WTC11 (cell line): ENCODE data around the gene GDA. TPM values are rescaled to one million over a fixed set of nuclear protein-coding genes. Genes with fewer than 3 reads are reported as not detected.

Experiments
- ATAC-seq: fragments of 200-7000 bp; cut with Tn5 transposase; 2 replicates; pipeline ENCODE4 v1.10.0; 2021; ENCODE audit warnings: mild to moderate bottlenecking, moderate library complexity
- CTCF ChIA-PET: fragments of 300-600 bp; sonication (Branson Sonifier 250); formaldehyde crosslinking; loops from one replicate; lab custom pipeline; 2021; ENCODE audit warnings: antibody characterized with exemption; lab: Charles Lee
- POLR2A ChIA-PET: fragments of 350-600 bp; sonication (Branson Sonifier 250); formaldehyde crosslinking; loops from one replicate; lab custom pipeline; 2021; ENCODE audit warnings: antibody characterized with exemption; lab: Charles Lee
- DNase-seq: peaks from one replicate; pipeline ENCODE4 v3.0.0; 2021; ENCODE audit warnings: low spot score
- H3K27ac Mint-ChIP-seq: 2 replicates; pipeline ENCODE4 v1.8.0; 2021; ENCODE audit warnings: mixed read lengths
- H3K27me3 Mint-ChIP-seq: 2 replicates; pipeline ENCODE4 v1.8.0; 2021; ENCODE audit warnings: low read depth, mild to moderate bottlenecking, moderate library complexity, mixed read lengths
- H3K36me3 Mint-ChIP-seq: 2 replicates; pipeline ENCODE4 v1.8.0; 2021; ENCODE audit warnings: mixed read lengths
- H3K4me1 Mint-ChIP-seq: 2 replicates; pipeline ENCODE4 v1.8.0; 2022; ENCODE audit warnings: mixed read lengths
- H3K4me3 Mint-ChIP-seq: 2 replicates; pipeline ENCODE4 v1.8.0; 2021; ENCODE audit warnings: mild to moderate bottlenecking, moderate library complexity, mixed read lengths
- H3K9me3 Mint-ChIP-seq: 2 replicates; pipeline ENCODE4 v1.8.0; 2021; ENCODE audit warnings: mixed read lengths
- EMX1 ChIP-seq: fragments of 250-450 bp; sonication (Bioruptor Pico); IDR thresholded peaks from 2 replicates; pipeline ENCODE4 v1.8.0; 2021; ENCODE audit warnings: mild to moderate bottlenecking
- ETV6 ChIP-seq: sonication (generic); formaldehyde crosslinking; IDR thresholded peaks from 2 replicates; pipeline ENCODE4 v1.8.1; 2022; ENCODE audit warnings: mild to moderate bottlenecking, missing genetic modification reagents
- FOXK1 ChIP-seq: sonication (generic); formaldehyde crosslinking; IDR thresholded peaks from 2 replicates; pipeline ENCODE4 v1.8.0; 2022; ENCODE audit warnings: mild to moderate bottlenecking, moderate library complexity, missing genetic modification reagents
- JAZF1 ChIP-seq: fragments of 250-450 bp; sonication (Bioruptor Pico); IDR thresholded peaks from 2 replicates; pipeline ENCODE4 v1.9.0; 2021; ENCODE audit warnings: moderate library complexity, mild to moderate bottlenecking, inconsistent platforms
- JUN ChIP-seq: sonication (generic); formaldehyde crosslinking; IDR thresholded peaks from 2 replicates; pipeline ENCODE4 v1.8.0; 2023; ENCODE audit warnings: mild to moderate bottlenecking, missing genetic modification reagents
- KAT7 ChIP-seq: sonication (generic); formaldehyde crosslinking; IDR thresholded peaks from 2 replicates; pipeline ENCODE4 v1.8.1; 2023; ENCODE audit warnings: missing genetic modification reagents, mild to moderate bottlenecking, borderline replicate concordance
- MXD4 ChIP-seq: fragments of 250-450 bp; sonication (Bioruptor Pico); IDR thresholded peaks from 2 replicates; pipeline ENCODE4 v1.8.0; 2021; ENCODE audit warnings: mild to moderate bottlenecking, moderate library complexity, borderline replicate concordance
- NFATC4 ChIP-seq: fragments of 250-450 bp; sonication (Bioruptor Pico); IDR thresholded peaks from 2 replicates; pipeline ENCODE4 v1.9.0; 2021; ENCODE audit warnings: mild to moderate bottlenecking
- NFYB ChIP-seq: sonication (generic); formaldehyde crosslinking; conservative IDR thresholded peaks from 2 replicates; pipeline ENCODE4 v1.8.0; 2022; ENCODE audit warnings: low read depth, missing genetic modification reagents
- NR1H2 ChIP-seq: sonication (generic); formaldehyde crosslinking; IDR thresholded peaks from 2 replicates; pipeline ENCODE4 v1.9.0; 2021; ENCODE audit warnings: mild to moderate bottlenecking, moderate library complexity, missing genetic modification reagents
- SMAD3 ChIP-seq: sonication (generic); formaldehyde crosslinking; IDR thresholded peaks from 2 replicates; pipeline ENCODE4 v1.8.0; 2022; ENCODE audit warnings: missing genetic modification reagents, mild to moderate bottlenecking, borderline replicate concordance
- TCF7 ChIP-seq: sonication (generic); formaldehyde crosslinking; IDR thresholded peaks from 2 replicates; pipeline ENCODE4 v1.8.0; 2022; ENCODE audit warnings: mild to moderate bottlenecking, low read depth, missing genetic modification reagents, moderate library complexity
- TEAD1 ChIP-seq: sonication (generic); formaldehyde crosslinking; IDR thresholded peaks from 2 replicates; pipeline ENCODE4 v1.8.0; 2022; ENCODE audit warnings: mild to moderate bottlenecking, missing genetic modification reagents
- TEAD4 ChIP-seq: sonication (generic); formaldehyde crosslinking; IDR thresholded peaks from 2 replicates; pipeline ENCODE4 v1.8.0; 2022; ENCODE audit warnings: mild to moderate bottlenecking, missing genetic modification reagents
- ZNF263 ChIP-seq: sonication (generic); formaldehyde crosslinking; IDR thresholded peaks from 2 replicates; pipeline ENCODE4 v1.8.1; 2022; ENCODE audit warnings: low read depth, mild to moderate bottlenecking, moderate library complexity, missing genetic modification reagents
- ZNF671 ChIP-seq: fragments of 250-450 bp; sonication (Bioruptor Pico); IDR thresholded peaks from 2 replicates; pipeline ENCODE4 v1.8.0; 2021; ENCODE audit warnings: mild to moderate bottlenecking
- total RNA-seq: library from RNA; stranded (reverse); gene quantifications from 3 replicates; pipeline ENCODE4 v1.2.3, GENCODE V29; 2021
- TF ChIP-seq, protein P1 (sequence below): sonication (generic); formaldehyde crosslinking; IDR thresholded peaks from 2 replicates; pipeline ENCODE4 v1.8.1; 2022; ENCODE audit warnings: mild to moderate bottlenecking, missing genetic modification reagents, moderate library complexity, borderline replicate concordance
- TF ChIP-seq, protein P2 (sequence below): sonication (generic); formaldehyde crosslinking; IDR thresholded peaks from 2 replicates; pipeline ENCODE4 v1.8.0; 2022; ENCODE audit warnings: mild to moderate bottlenecking, missing genetic modification reagents
- TF ChIP-seq, protein P3 (sequence below): fragments of 250-450 bp; sonication (Bioruptor Pico); IDR thresholded peaks from 2 replicates; pipeline ENCODE4 v1.8.0; 2021; ENCODE audit warnings: mild to moderate bottlenecking
- TF ChIP-seq, protein P4 (sequence below): fragments of 250-450 bp; sonication (Bioruptor Pico); IDR thresholded peaks from 2 replicates; pipeline ENCODE4 v2.1.2; 2022; ENCODE audit warnings: mild to moderate bottlenecking, moderate library complexity
- TF ChIP-seq, protein P5 (sequence below): fragments of 250-450 bp; sonication (Bioruptor Pico); IDR thresholded peaks from 2 replicates; pipeline ENCODE4 v1.9.0; 2021; ENCODE audit warnings: mild to moderate bottlenecking
- TF ChIP-seq, protein P6 (sequence below): sonication (generic); formaldehyde crosslinking; IDR thresholded peaks from 2 replicates; pipeline ENCODE4 v1.8.0; 2022; ENCODE audit warnings: missing genetic modification reagents

GDA gene
- total RNA-seq, 1 experiment from 2014 or later: 0.68 TPM

DNA sequence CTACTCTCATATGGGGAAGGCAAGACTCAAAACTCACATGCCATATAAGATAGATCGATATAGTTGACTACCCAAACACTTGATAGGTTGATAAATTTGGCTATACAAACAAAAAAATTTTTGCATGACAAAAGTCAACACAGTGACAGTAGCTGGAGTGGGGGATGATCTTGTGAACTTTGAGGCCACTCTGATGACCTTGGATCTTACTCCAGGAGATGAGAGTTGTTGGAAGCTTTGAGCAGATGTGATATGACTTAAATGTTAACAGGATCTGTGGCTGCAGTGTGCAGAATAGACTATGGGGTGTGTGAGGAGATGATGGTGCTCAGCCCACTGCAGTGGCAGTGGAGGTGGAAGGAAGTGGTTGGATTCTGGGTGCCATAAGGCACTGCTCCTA lies 114.3 kb downstream of the GDA start:
- CTCF ChIA-PET: no interaction called here
- POLR2A ChIA-PET: no interaction called here
- Mint-ChIP-seq H3K4me3 (no peak overlapping the region), H3K27ac (no peak overlapping the region), H3K27me3 (no peaks in the 10 kb centered on the region), H3K4me1 (no peaks in the 10 kb centered on the region), H3K9me3 (peaks cover 9% of the 10 kb centered on the region; the same call in 1 of the 2 replicates), H3K36me3 (no peaks in the 10 kb centered on the region)
- DNase-seq: no peak
- no peak for ATAC-seq
- TF ChIP-seq TEAD1 (CRISPR knock-in tag): no peak
- TF ChIP-seq NR1H2: no peak
- no peak for TF ChIP-seq NFYB
- TF ChIP-seq, protein P1, sequence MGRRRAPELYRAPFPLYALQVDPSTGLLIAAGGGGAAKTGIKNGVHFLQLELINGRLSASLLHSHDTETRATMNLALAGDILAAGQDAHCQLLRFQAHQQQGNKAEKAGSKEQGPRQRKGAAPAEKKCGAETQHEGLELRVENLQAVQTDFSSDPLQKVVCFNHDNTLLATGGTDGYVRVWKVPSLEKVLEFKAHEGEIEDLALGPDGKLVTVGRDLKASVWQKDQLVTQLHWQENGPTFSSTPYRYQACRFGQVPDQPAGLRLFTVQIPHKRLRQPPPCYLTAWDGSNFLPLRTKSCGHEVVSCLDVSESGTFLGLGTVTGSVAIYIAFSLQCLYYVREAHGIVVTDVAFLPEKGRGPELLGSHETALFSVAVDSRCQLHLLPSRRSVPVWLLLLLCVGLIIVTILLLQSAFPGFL: no peak
- no peak for TF ChIP-seq FOXK1 (CRISPR knock-in tag)
- no peak for TF ChIP-seq JAZF1
- TF ChIP-seq ETV6: no peak
- no peak for TF ChIP-seq SMAD3
- TF ChIP-seq, protein P2, sequence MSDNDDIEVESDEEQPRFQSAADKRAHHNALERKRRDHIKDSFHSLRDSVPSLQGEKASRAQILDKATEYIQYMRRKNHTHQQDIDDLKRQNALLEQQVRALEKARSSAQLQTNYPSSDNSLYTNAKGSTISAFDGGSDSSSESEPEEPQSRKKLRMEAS: no peak
- TF ChIP-seq, protein P3, sequence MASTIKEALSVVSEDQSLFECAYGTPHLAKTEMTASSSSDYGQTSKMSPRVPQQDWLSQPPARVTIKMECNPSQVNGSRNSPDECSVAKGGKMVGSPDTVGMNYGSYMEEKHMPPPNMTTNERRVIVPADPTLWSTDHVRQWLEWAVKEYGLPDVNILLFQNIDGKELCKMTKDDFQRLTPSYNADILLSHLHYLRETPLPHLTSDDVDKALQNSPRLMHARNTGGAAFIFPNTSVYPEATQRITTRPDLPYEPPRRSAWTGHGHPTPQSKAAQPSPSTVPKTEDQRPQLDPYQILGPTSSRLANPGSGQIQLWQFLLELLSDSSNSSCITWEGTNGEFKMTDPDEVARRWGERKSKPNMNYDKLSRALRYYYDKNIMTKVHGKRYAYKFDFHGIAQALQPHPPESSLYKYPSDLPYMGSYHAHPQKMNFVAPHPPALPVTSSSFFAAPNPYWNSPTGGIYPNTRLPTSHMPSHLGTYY (CRISPR knock-in tag): no peak
- no peak for TF ChIP-seq KAT7 (CRISPR knock-in tag)
- no peak for TF ChIP-seq TCF7 (CRISPR knock-in tag)
- TF ChIP-seq, protein P4, sequence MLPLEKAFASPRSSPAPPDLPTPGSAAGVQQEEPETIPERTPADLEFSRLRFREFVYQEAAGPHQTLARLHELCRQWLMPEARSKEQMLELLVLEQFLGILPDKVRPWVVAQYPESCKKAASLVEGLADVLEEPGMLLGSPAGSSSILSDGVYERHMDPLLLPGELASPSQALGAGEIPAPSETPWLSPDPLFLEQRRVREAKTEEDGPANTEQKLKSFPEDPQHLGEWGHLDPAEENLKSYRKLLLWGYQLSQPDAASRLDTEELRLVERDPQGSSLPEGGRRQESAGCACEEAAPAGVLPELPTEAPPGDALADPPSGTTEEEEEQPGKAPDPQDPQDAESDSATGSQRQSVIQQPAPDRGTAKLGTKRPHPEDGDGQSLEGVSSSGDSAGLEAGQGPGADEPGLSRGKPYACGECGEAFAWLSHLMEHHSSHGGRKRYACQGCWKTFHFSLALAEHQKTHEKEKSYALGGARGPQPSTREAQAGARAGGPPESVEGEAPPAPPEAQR: no peak
- no peak for TF ChIP-seq MXD4 (CRISPR knock-in tag)
- TF ChIP-seq NFATC4 (CRISPR knock-in tag): no peak

DNA sequence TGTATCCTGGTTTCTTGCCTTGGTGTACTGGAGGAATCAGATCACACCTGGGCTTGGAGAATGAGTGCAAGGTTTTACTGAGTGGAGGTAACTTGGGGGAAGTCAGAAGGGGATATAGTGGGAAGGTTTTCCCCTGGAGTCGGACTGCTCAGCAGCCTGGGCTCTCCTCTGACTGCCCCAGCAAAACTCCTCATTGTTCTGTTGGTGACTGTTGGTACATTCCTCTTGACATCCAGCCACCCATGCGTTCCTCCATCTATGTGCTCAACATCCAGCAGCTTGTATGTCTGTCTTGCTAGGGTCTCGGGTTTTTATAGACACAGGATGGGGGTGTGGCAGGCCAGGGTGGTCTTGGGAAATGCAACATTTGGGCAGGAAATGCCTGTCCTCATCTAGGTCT lies 119.7 kb downstream of the GDA start:
- H3K36me3 Mint-ChIP-seq: no peaks in the 10 kb centered on the region
- POLR2A ChIA-PET: no interaction called here
- CTCF ChIA-PET: no interaction called here
- DNase-seq (no peak), ATAC-seq (no peak)
- no peak overlapping the region for H3K27ac Mint-ChIP-seq
- H3K27me3 Mint-ChIP-seq: no peaks in the 10 kb centered on the region
- H3K9me3 Mint-ChIP-seq: peaks cover 9% of the 10 kb centered on the region; the same call in 1 of the 2 replicates
- H3K4me1 Mint-ChIP-seq: no peaks in the 10 kb centered on the region
- H3K4me3 Mint-ChIP-seq: no peak overlapping the region
- TF ChIP-seq, protein P5, sequence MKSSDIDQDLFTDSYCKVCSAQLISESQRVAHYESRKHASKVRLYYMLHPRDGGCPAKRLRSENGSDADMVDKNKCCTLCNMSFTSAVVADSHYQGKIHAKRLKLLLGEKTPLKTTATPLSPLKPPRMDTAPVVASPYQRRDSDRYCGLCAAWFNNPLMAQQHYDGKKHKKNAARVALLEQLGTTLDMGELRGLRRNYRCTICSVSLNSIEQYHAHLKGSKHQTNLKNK: no peak
- TF ChIP-seq, protein P4: no peak
- no peak for TF ChIP-seq JUN (CRISPR knock-in tag)
- TF ChIP-seq TEAD4 (CRISPR knock-in tag): no peak
- TF ChIP-seq EMX1: no peak
- TF ChIP-seq, protein P6, sequence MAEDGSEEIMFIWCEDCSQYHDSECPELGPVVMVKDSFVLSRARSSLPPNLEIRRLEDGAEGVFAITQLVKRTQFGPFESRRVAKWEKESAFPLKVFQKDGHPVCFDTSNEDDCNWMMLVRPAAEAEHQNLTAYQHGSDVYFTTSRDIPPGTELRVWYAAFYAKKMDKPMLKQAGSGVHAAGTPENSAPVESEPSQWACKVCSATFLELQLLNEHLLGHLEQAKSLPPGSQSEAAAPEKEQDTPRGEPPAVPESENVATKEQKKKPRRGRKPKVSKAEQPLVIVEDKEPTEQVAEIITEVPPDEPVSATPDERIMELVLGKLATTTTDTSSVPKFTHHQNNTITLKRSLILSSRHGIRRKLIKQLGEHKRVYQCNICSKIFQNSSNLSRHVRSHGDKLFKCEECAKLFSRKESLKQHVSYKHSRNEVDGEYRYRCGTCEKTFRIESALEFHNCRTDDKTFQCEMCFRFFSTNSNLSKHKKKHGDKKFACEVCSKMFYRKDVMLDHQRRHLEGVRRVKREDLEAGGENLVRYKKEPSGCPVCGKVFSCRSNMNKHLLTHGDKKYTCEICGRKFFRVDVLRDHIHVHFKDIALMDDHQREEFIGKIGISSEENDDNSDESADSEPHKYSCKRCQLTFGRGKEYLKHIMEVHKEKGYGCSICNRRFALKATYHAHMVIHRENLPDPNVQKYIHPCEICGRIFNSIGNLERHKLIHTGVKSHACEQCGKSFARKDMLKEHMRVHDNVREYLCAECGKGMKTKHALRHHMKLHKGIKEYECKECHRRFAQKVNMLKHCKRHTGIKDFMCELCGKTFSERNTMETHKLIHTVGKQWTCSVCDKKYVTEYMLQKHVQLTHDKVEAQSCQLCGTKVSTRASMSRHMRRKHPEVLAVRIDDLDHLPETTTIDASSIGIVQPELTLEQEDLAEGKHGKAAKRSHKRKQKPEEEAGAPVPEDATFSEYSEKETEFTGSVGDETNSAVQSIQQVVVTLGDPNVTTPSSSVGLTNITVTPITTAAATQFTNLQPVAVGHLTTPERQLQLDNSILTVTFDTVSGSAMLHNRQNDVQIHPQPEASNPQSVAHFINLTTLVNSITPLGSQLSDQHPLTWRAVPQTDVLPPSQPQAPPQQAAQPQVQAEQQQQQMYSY (CRISPR knock-in tag): no peak
- TF ChIP-seq ZNF671 (CRISPR knock-in tag): no peak
- no peak for TF ChIP-seq ZNF263 (CRISPR knock-in tag)
